Upper lobe of left lung (tissue), 4 donors: ENCODE results near the gene ACTG1.

Experiments used
- POLR2A ChIP-seq, 4 donors: fragments of 450-650 bp; IDR thresholded peaks; one replicate each; pipeline ENCODE4 v1.5.1; 2016 to 2017; ENCODE audit warnings: antibody characterized with exemption in 4 of 4, mild to moderate bottlenecking in 2 of 4
- POLR2AphosphoS5 ChIP-seq, 2 donors: sonication (generic); formaldehyde crosslinking; IDR thresholded peaks; one replicate each; pipeline ENCODE4 v1.5.1; 2017; ENCODE audit warnings: antibody characterized with exemption in 2 of 2
- TF ChIP-seq, protein P1 (sequence below), 6 experiments: fragments of 450-650 bp in 4 of 6; fragments of 200-600 bp in 2 of 6; sonication (generic) in 2 of 6; IDR thresholded peaks; one replicate each; pipeline ENCODE4 v1.5.1; 2016 to 2019; ENCODE audit warnings: antibody characterized with exemption in 6 of 6

DNA sequence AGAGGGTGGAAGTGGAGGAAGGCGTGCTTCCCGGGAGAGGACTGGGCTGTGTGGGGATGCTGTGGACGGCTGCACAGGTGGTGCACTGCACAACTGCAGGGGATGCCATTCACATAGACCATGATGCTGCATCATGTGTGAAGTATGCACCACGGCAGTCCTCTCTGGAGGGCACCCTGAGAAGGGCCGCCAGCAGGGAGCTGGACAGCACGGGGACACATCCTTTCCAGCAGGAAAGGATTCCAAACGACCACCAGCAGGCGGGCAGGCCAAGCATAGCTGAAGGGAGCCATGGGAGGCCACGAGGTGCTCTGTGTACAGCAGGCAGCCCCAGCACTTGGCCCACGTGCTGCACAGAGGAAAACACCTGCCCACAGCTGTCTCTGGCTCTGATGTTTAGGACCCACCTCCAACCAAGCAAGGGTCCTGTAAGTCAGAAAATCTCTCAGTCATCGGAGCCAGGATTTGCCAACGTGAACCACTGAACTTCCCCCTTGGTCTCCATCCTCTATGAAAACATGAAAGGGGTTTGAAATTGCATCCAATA, 10.1 kb downstream of the ACTG1 start:
- TF ChIP-seq, protein P1, sequence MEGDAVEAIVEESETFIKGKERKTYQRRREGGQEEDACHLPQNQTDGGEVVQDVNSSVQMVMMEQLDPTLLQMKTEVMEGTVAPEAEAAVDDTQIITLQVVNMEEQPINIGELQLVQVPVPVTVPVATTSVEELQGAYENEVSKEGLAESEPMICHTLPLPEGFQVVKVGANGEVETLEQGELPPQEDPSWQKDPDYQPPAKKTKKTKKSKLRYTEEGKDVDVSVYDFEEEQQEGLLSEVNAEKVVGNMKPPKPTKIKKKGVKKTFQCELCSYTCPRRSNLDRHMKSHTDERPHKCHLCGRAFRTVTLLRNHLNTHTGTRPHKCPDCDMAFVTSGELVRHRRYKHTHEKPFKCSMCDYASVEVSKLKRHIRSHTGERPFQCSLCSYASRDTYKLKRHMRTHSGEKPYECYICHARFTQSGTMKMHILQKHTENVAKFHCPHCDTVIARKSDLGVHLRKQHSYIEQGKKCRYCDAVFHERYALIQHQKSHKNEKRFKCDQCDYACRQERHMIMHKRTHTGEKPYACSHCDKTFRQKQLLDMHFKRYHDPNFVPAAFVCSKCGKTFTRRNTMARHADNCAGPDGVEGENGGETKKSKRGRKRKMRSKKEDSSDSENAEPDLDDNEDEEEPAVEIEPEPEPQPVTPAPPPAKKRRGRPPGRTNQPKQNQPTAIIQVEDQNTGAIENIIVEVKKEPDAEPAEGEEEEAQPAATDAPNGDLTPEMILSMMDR (IDR thresholded peaks at IDR 0.05), result no peak
- TF ChIP-seq POLR2A (IDR thresholded peaks at IDR 0.05) (no peak), POLR2AphosphoS5 (IDR thresholded peaks at IDR 0.05) (no peak)
